K562 (cell line): Measurements from ENCODE around the gene UPF2. TPM values are rescaled to one million over a fixed set of nuclear protein-coding genes. Genes with fewer than 3 reads are reported as not detected.

Experiments used
- ATAC-seq: fragments of 200-7000 bp; cut with Tn5 transposase; 3 replicates; pipeline ENCODE4 v1.9.1; 2020; ENCODE audit warnings: moderate library complexity
- BruUV-seq: library from RNA; stranded (reverse); fragments of 400-500 nt; replicated peaks from 2 replicates; lab custom pipeline; 2021; lab: Mats Ljungman, UMichigan
- CTCF ChIA-PET: fragments of 300-600 bp; formaldehyde crosslinking; extraction: SDS; loops from one replicate; lab custom pipeline; 2021; ENCODE audit warnings: low intra/inter-chr PET ratio; lab: Yijun Ruan, JAX
- POLR2A ChIA-PET: fragments of 300-600, 350-650 bp; sonication (Branson Sonifier 250); formaldehyde crosslinking; extraction: SDS; loops from one replicate; lab custom pipeline; 2021; ENCODE audit warnings: antibody characterized with exemption, inconsistent platforms; lab: Yijun Ruan, JAX
- DNase-seq, 4 experiments: peaks; one replicate each; pipeline versions ENCODE4 v3.0.0 to v3.0.0-alpha.2; 2011 to 2018; ENCODE audit warnings: low spot score in 3 of 4, mixed read lengths in 3 of 4; ENCODE audit errors: extremely low read depth in 1 of 4
- FAIRE-seq: peaks from 2 replicates; lab custom pipeline; 2011; peaks lifted over from hg19 to GRCh38; lab: Jason Lieb, UNC
- H2AFZ ChIP-seq: 2 replicates; pipeline ENCODE4 v1.6.0; 2011; ENCODE audit warnings: low read depth, low read length, control low read depth, inconsistent platforms
- H3K27ac ChIP-seq: fragments of 200-600 bp; 3 replicates; pipeline ENCODE4 v1.8.0; 2011; ENCODE audit warnings: low read depth, mild to moderate bottlenecking, control low read depth, inconsistent platforms, low read length, moderate library complexity, mixed read lengths; ENCODE audit errors: extremely low read depth
- H3K27me3 ChIP-seq, 2 experiments: fragments of 300-600 bp in 1 of 2; 2 replicates in 1 of 2; 3 replicates in 1 of 2; pipeline versions ENCODE4 v1.6.0 to v1.8.0; 2011; ENCODE audit warnings: inconsistent platforms in 2 of 2, low read length in 2 of 2, mild to moderate bottlenecking in 1 of 2, mixed read lengths in 1 of 2, moderate library complexity in 1 of 2; ENCODE audit not compliant: control insufficient read depth in 2 of 2, insufficient read depth in 2 of 2
- H3K36me3 ChIP-seq: fragments of 300-600 bp; 3 replicates; pipeline ENCODE4 v1.8.0; 2011; ENCODE audit warnings: mild to moderate bottlenecking, low read length, inconsistent platforms; ENCODE audit not compliant: control insufficient read depth, insufficient read depth
- H3K4me1 ChIP-seq, 2 experiments: fragments of 200-600 bp in 1 of 2; replicated peaks in 1 of 2; 2 replicates in 1 of 2; 3 replicates in 1 of 2; pipeline versions ENCODE4 v1.5.1 to v1.8.0; 2011; ENCODE audit warnings: inconsistent platforms in 2 of 2, low read length in 2 of 2, mild to moderate bottlenecking in 1 of 2, mixed read lengths in 1 of 2, moderate library complexity in 1 of 2; ENCODE audit not compliant: control insufficient read depth in 2 of 2, insufficient read depth in 2 of 2
- H3K4me2 ChIP-seq: 2 replicates; pipeline ENCODE4 v1.6.1; 2011; ENCODE audit warnings: low read length, control low read depth, inconsistent platforms, mixed read lengths; ENCODE audit not compliant: insufficient read depth
- H3K4me3 ChIP-seq: fragments of 200-600 bp; sonication (generic), shearing (Covaris generic); 2 replicates; pipeline ENCODE4 v1.5.1; 2016; ENCODE audit warnings: control low read depth, inconsistent platforms
- H3K79me2 ChIP-seq: fragments of 200-600 bp; 3 replicates; pipeline ENCODE4 v1.8.0; 2011; ENCODE audit warnings: low read length, inconsistent platforms; ENCODE audit not compliant: control insufficient read depth, insufficient read depth
- H3K9ac ChIP-seq, 2 experiments: 2 replicates each; pipeline versions ENCODE4 v1.6.0 to v1.6.1; 2011; ENCODE audit warnings: low read depth in 2 of 2, low read length in 2 of 2, control low read depth in 1 of 2, inconsistent platforms in 1 of 2, mild to moderate bottlenecking in 1 of 2, mixed read lengths in 1 of 2; ENCODE audit not compliant: insufficient read depth in 1 of 2
- H3K9me1 ChIP-seq: one replicate; pipeline ENCODE4 v1.6.0; 2011; ENCODE audit warnings: inconsistent platforms, mild to moderate bottlenecking, low read length, moderate library complexity; ENCODE audit not compliant: control insufficient read depth, insufficient read depth
- H3K9me3 ChIP-seq: replicated peaks from 2 replicates; pipeline ENCODE4 v1.5.1; 2011; ENCODE audit warnings: low read depth, low read length, inconsistent platforms; ENCODE audit not compliant: control insufficient read depth, insufficient read depth
- H4K20me1 ChIP-seq: replicated peaks from 2 replicates; pipeline ENCODE4 v1.6.1; 2011; ENCODE audit warnings: low read length, inconsistent platforms, mixed read lengths; ENCODE audit not compliant: control insufficient read depth, insufficient read depth
- BCOR ChIP-seq: fragments of 450-650 bp; IDR thresholded peaks from 2 replicates; pipeline ENCODE4 v1.6.1; 2016
- EGR1 ChIP-seq: fragments of 450-650 bp; conservative IDR thresholded peaks from 2 replicates; pipeline ENCODE4 v1.6.1; 2017; ENCODE audit warnings: mild to moderate bottlenecking
- ELF4 ChIP-seq: fragments of 450-650 bp; formaldehyde crosslinking; IDR thresholded peaks from 2 replicates; pipeline ENCODE4 v1.4.0; 2022; ENCODE audit warnings: missing genetic modification characterization
- PTTG1 ChIP-seq: fragments of 450-650 bp; IDR thresholded peaks from 2 replicates; pipeline ENCODE4 v1.6.1; 2016; ENCODE audit warnings: low read depth, mild to moderate bottlenecking, missing genetic modification characterization, missing compliant biosample characterization
- RBBP5 ChIP-seq: fragments of 200-600 bp; sonication (generic); IDR thresholded peaks from 2 replicates; pipeline ENCODE4 v1.6.1; 2012; ENCODE audit warnings: borderline replicate concordance, mild to moderate bottlenecking, low read length, control low read depth, inconsistent platforms; ENCODE audit not compliant: insufficient read depth, poor library complexity, severe bottlenecking
- TAF9B ChIP-seq: fragments of 450-650 bp; IDR thresholded peaks from 2 replicates; pipeline ENCODE4 v1.6.1; 2018; ENCODE audit warnings: mild to moderate bottlenecking; ENCODE audit not compliant: partially characterized antibody
- TFAM ChIP-seq: fragments of 250-450 bp; sonication (Bioruptor Pico); conservative IDR thresholded peaks from 2 replicates; pipeline ENCODE4 v1.5.0; 2021; ENCODE audit warnings: mild to moderate bottlenecking, moderate library complexity
- ZC3H11A ChIP-seq: IDR thresholded peaks from 2 replicates; pipeline ENCODE4 v1.6.1; 2012; ENCODE audit warnings: low read depth, low read length, improper control_type of control experiment
- WGBS: fragments of 100-300 bp; shearing (Covaris generic); methylation state at CpG from one replicate; pipeline ENCODE4 v1.1.6; 2016; ENCODE audit warnings: low coverage, mixed read lengths; ENCODE audit not compliant: insufficient coverage; ENCODE audit errors: missing lambda C conversion rate; 5-methylcytosine and 5-hydroxymethylcytosine counted together
- in situ Hi-C: fragments of 300-500 bp; cut with MboI; formaldehyde crosslinking; loops from 4 replicates; pipeline ENCODE4 v1.15.0; 2018; ENCODE audit warnings: inconsistent platforms, mixed read lengths
- intact Hi-C: fragments of 100-400 bp; cut with micrococcal nuclease; formaldehyde crosslinking; loops from 2 replicates; pipeline ENCODE4 v1.14.2; 2022
- polyA plus RNA-seq, 8 experiments: library from polyadenylated mRNA; depleted of rRNA in 4 of 8; stranded (reverse) in 5 of 8; unstranded in 3 of 8; fragments of >200 nt; fragmentation: Nextera tagmentation in 2 of 8; fragmentation: Illumina TruSeq in 1 of 8; extraction: Ambion mirVana in 2 of 8; extraction: Trizol in 1 of 8; gene quantifications; 2 replicates each; pipeline versions ENCODE4 v1.2.1 to v1.2.3, GENCODE V29; 2011 to 2014; ENCODE audit warnings: inconsistent platforms in 1 of 8, missing spikeins in 1 of 8
- total RNA-seq, 7 experiments: library from RNA; depleted of rRNA in 6 of 7; stranded (reverse); fragments of >200 nt in 6 of 7; fragmentation: Illumina TruSeq in 2 of 7; extraction: Trizol in 2 of 7; gene quantifications; 2 replicates each; pipeline versions ENCODE4 v1.2.1 to v1.2.3, GENCODE V29; 2011 to 2021; ENCODE audit warnings: low replicate concordance in 1 of 7
- TF ChIP-seq, protein P1 (sequence below): fragments of 450-650 bp; formaldehyde crosslinking; IDR thresholded peaks from 2 replicates; pipeline ENCODE4 v1.4.0; 2022; ENCODE audit warnings: missing genetic modification characterization
- TF ChIP-seq, protein P2 (sequence below): fragments of 450-650 bp; formaldehyde crosslinking; IDR thresholded peaks from 2 replicates; pipeline ENCODE4 v1.4.0; 2022; ENCODE audit warnings: mild to moderate bottlenecking, moderate library complexity
- TF ChIP-seq, protein P3 (sequence below), 2 experiments: IDR thresholded peaks in 1 of 2; conservative IDR thresholded peaks in 1 of 2; 2 replicates each; pipeline ENCODE4 v1.6.1; 2016; ENCODE audit warnings: low read depth in 2 of 2, mild to moderate bottlenecking in 1 of 2, missing compliant biosample characterization in 1 of 2, missing genetic modification characterization in 1 of 2, moderate library complexity in 1 of 2
- TF ChIP-seq, protein P4 (sequence below): fragments of 450-650 bp; formaldehyde crosslinking; IDR thresholded peaks from 2 replicates; pipeline ENCODE4 v1.4.0; 2022; ENCODE audit warnings: missing genetic modification characterization

Gene UPF2
- total and polyA plus RNA-seq, 9 of the 15 experiments (the other 6 are each of a cell fraction or from before 2014, with no cell fraction given), result 13.9 to 37.7 (median 23.7) TPM

DNA sequence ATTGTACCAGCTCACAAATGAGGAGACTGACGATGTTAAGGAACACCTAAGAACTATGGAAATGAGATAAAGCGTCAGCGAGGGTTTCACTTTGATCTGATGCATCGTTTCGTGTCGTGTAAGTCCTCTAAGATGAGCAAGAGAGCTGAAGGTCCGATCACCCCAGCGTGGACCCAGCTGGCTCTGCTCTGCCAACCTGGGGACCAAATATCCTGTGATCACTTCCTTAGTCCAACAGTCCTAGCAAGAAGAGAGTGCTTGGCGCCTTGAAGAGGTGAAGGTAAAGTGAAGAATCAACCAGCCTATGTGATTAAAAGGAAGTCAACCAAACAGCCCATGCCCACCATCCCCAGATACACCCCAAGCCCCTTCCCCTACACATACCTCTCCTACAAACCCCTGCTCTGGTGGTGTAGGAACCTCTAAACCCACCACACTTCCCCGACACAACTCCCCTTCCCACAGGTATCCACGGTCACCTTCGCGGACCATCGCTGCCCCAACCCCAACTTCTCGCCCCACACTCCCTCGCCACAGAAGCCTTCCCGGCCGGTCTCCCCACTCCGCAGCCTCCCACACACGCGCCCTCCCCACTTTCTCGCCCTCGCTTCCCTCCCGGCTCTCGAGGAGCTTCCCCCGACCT is 722 bp downstream of the UPF2 start:
- Histone ChIP-seq H3K79me2 (peaks cover 56% of the 10 kb centered on the region), H3K9ac (peak overlapping the region; percentile 99), H4K20me1 (no peaks in the 10 kb centered on the region), H3K4me3 (peak overlapping the region; percentile 100), H3K9me1 (no peaks in the 10 kb centered on the region), H3K27me3 (no peaks in the 10 kb centered on the region), H3K4me1 (peaks cover 5 to 11% of the 10 kb centered on the region in 2 experiments; a peak in 4 of 5 replicates), H3K36me3 (peaks cover 5% of the 10 kb centered on the region; the same call in 2 of the 3 replicates), H2AFZ (peak overlapping the region; percentile 86), H3K9me3 (peaks cover 4% of the 10 kb centered on the region; the same call in 1 of the 2 replicates), H3K27ac (peak overlapping the region; percentile 100), H3K4me2 (peak overlapping the region; percentile 89)
- CTCF ChIA-PET, result no interaction called here
- intact Hi-C loops (loop anchor here (2.0 to 10.0 kb wide), 3 partner anchors 27 to 153 kb away; partner anchors contain the start of genes CDC123, DHTKD1 and NUDT5), in situ Hi-C loops (no loop called here)
- peak in 2 of 4 experiments; percentile 22 to 63 for DNase-seq
- BruUV-seq, result no TSS peak
- peak; percentile 69 for FAIRE-seq
- under 1% methylated on average over 26 of the region's 26 CpGs for WGBS
- peak; percentile 43 for ATAC-seq
- POLR2A ChIA-PET, result interaction anchor here (0.6 to 3.5 kb wide), 7 partner anchors 9 to 217 kb away, joined by 3 to 20 read pairs (median 8); no protein-coding TSS in a partner anchor
- TF ChIP-seq, protein P1, sequence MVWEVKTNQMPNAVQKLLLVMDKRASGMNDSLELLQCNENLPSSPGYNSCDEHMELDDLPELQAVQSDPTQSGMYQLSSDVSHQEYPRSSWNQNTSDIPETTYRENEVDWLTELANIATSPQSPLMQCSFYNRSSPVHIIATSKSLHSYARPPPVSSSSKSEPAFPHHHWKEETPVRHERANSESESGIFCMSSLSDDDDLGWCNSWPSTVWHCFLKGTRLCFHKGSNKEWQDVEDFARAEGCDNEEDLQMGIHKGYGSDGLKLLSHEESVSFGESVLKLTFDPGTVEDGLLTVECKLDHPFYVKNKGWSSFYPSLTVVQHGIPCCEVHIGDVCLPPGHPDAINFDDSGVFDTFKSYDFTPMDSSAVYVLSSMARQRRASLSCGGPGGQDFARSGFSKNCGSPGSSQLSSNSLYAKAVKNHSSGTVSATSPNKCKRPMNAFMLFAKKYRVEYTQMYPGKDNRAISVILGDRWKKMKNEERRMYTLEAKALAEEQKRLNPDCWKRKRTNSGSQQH, result peak; percentile 84; the same call in 1 of the 2 replicates
- TF ChIP-seq, protein P2, sequence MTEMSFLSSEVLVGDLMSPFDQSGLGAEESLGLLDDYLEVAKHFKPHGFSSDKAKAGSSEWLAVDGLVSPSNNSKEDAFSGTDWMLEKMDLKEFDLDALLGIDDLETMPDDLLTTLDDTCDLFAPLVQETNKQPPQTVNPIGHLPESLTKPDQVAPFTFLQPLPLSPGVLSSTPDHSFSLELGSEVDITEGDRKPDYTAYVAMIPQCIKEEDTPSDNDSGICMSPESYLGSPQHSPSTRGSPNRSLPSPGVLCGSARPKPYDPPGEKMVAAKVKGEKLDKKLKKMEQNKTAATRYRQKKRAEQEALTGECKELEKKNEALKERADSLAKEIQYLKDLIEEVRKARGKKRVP (CRISPR knock-in tag), result 0 out of 2 replicates have a peak, but pooled peaks have one; percentile 35
- TF ChIP-seq TAF9B, result no peak
- TF ChIP-seq ZC3H11A, result no peak
- TF ChIP-seq, protein P3, sequence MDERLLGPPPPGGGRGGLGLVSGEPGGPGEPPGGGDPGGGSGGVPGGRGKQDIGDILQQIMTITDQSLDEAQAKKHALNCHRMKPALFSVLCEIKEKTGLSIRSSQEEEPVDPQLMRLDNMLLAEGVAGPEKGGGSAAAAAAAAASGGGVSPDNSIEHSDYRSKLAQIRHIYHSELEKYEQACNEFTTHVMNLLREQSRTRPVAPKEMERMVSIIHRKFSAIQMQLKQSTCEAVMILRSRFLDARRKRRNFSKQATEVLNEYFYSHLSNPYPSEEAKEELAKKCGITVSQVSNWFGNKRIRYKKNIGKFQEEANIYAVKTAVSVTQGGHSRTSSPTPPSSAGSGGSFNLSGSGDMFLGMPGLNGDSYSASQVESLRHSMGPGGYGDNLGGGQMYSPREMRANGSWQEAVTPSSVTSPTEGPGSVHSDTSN (CRISPR knock-in tag; IDR thresholded peaks at IDR 0.05; ENCODE audit: low read depth), result no peak
- TF ChIP-seq, protein P3 (tag; conservative IDR thresholded peaks at IDR 0.05; ENCODE audit: low read depth), result no peak
- TF ChIP-seq EGR1, result peak; percentile 83
- TF ChIP-seq BCOR, result no peak
- no peak for TF ChIP-seq PTTG1
- TF ChIP-seq RBBP5, result no peak
- TF ChIP-seq, protein P4, sequence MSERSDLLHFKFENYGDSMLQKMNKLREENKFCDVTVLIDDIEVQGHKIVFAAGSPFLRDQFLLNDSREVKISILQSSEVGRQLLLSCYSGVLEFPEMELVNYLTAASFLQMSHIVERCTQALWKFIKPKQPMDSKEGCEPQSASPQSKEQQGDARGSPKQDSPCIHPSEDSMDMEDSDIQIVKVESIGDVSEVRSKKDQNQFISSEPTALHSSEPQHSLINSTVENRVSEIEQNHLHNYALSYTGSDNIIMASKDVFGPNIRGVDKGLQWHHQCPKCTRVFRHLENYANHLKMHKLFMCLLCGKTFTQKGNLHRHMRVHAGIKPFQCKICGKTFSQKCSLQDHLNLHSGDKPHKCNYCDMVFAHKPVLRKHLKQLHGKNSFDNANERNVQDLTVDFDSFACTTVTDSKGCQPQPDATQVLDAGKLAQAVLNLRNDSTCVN (CRISPR knock-in tag), result peak; percentile 58; the same call in 1 of the 2 replicates
- peak; percentile 65; the same call in 1 of the 2 replicates for TF ChIP-seq ELF4 (CRISPR knock-in tag)
- no peak for TF ChIP-seq TFAM
